NCI-H510A (cell line): ENCODE results near the gene VAPB.
A peak's percentile ranks its signal among the peaks of the same experiment; 100 is the strongest.
"Not testable (repeated sequence)": the region's sequence is repeated elsewhere in the genome, so short reads cannot be mapped to it uniquely, and the experiment has no call there.

ENCODE experiments used
- DNase-seq: peaks from one replicate; lab custom pipeline; 2025; lab: John Stamatoyannopoulos, UW

VAPB gene

DNA sequence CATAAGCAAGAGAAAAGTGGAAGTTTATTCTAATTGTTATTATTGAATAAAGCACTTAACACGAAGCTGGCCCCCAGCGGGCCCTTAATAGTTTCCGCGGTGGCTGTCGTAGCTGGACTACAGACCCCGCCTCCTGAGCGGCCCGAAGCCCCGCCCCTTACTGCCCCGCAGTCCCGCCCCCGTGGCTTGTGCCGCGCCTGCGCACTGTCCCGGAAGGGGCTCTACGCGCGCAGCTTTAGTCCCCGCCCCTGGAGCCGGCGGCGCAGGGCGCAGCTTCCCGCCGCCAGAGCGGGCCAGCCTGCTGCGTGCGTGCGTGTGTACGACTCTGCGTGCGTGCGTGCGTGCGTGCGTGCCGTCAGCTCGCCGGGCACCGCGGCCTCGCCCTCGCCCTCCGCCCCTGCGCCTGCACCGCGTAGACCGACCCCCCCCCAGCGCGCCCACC is at the start of gene VAPB:
Gene VAPB (plus strand): TSS at position 348 of the 442 bp plus-strand sequence. CDS start 231 bp downstream, outside the sequence.
- DNase-seq = peak; percentile 82

DNA sequence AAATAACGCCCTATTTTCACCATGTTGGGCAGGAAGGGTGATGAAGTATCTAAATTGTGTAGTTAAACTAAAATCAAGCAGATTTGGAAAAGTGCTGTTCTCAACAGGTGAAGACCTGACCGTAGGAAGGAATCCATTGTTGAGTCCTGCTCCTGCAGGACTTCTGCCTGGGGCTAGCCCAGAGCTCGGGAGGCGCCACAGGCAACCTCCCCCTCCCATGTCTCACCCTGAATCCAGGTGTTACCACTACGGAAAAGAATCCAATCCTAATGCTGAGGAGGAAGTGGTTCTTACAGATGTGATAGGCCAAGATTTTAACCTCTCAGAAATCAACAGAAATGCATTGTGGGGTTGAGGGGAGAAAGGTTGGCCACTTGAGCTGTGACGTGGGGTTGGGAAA is 49.3 kb upstream of the VAPB start:
- no peak for DNase-seq

DNA sequence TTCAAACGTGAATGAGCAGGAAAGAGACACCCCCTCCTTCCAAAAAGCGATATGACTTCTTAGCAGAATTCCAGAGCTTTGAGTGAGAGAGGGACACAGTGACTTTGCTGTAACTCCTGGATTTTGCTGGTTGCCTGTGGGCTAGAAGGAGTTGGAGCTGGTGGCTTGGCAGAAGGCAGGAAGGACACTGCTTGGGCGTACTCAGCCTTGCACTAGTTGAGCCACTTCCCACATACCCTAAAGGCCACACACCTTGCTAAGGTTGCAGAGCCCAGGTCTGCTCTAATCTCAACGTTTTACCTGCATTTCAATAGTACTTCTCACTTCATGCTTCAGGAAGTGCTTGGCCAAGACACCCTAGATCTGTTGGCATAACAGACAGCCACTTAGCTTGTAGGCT is 48.9 kb upstream of the VAPB start:
- no peak for DNase-seq

GRCh38 chr20:58340853-58341252 is 48.2 kb upstream of the VAPB start:
- no peak for DNase-seq

GRCh38 chr20:58342104-58342945 is 46.7 kb upstream of the VAPB start:
- DNase-seq = no peak

DNA sequence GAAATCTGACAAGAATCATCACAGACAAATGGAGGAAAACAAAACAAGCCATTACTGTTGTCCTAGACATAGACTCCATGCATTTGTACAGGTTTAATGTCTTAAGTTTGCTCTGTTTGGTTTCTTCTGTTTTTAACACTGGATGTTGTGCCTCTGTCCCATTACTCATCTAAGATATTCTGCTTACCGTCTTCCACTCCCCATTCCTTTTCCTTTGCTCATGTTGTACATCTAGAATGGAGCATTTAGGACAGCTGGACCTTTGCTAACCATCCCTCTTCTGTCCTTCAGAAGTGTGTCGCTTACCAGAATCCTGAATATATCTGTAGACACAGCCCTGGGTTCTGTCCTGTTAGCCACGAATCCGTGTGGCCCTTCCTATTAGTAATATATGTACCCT is 44.3 kb upstream of the VAPB start:
- DNase-seq = no peak

DNA sequence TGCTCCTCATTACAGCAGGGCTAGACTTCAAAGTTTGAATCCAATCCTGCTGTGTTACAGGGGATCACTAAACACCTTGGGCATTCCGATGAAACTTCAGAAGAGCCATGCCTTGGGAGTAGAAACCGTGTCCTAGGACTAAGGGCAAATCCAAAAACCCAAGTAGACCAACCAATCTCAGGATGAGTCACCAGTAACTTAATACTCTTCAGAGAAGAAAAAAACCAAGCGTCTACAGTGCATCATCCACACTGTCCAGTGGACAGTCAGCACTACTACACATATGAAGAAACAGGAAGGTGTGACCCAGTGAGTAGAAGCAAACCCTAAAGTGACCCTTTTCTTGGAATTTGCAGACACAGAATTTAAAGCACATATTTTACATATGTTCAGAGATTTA is 39.5 kb upstream of the VAPB start:
- no peak for DNase-seq

GRCh38 chr20:58352468-58352867 is 36.6 kb upstream of the VAPB start:
- no peak for DNase-seq

DNA sequence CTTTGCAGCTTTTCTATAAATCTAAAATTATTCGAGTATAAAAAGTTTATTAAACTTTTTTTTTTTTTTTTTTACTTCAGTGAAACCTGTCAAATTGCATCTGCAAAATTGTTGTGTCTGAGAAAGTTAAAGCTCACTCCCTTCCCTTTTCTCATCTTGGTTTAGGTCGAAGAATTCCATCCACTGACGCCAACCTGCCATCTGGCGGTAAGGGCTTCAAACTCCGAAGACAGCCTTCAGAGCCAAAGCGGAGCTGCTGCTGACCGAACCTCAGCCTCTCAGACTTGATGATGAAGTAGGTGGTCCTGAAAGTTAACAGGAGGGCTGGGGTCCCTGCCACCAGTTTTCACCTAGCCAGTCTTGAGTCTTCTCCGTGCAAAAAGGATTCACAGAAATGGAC is 29.6 kb upstream of the VAPB start:
- no peak for DNase-seq

DNA sequence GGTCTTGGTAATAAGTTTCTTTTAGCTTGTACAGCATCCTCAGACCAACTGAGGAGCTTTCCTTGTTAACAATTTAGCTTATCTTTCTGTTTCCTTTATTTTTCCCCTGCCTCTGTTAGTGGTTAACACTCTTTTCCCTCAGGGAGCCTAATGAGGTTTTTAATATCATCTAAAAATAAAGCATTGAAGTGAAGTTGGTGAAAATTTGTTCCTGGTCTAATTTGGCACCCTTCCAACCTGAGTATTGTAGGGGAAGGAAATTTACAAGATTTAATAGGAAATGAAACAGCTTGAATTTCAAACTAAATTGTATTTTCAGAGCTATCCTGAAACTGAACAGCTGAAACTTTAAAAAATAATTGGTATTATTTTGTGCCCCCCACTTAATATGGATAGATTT is 28.1 kb upstream of the VAPB start:
- DNase-seq = no peak

GRCh38 chr20:58361481-58362205 is 27.4 kb upstream of the VAPB start:
- DNase-seq = no peak

DNA sequence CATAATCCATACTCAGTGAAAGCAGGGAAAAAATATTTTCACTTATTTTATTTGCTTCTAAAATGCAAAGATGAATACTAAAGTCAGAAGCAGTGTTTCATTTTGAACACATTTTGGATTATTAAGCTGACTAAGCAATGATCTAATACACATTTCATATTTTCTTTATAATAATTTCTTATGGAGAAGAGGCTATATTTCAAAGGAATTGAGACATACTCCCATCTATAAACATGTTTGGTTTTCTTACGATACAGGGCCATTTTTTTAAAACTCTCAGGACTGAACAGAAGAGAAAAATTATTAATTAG is 26.9 kb upstream of the VAPB start:
- no peak for DNase-seq

DNA sequence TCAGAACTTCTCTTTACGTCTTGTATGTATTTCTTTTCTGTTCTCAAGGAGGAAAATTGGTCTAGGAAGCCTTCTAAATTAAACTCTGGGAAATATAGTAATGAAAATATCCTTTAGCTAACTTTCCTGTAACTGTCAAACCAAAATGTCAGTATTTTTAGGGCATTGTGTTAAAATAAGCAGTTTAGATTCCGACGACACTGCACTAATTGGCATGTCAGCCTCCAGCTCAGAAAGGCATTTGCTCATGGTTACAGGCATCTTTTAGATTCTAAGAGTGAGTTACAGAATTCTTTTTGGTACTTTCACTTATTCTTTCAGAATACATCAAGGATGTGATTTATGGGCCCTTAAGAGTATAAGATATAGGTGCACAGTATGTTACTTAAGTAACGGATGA is 26.1 kb upstream of the VAPB start:
- DNase-seq = no peak

- no peak for DNase-seq
Observed at GRCh38 chr20:58366866-58367265, 22.2 kb upstream of the VAPB start.

DNA sequence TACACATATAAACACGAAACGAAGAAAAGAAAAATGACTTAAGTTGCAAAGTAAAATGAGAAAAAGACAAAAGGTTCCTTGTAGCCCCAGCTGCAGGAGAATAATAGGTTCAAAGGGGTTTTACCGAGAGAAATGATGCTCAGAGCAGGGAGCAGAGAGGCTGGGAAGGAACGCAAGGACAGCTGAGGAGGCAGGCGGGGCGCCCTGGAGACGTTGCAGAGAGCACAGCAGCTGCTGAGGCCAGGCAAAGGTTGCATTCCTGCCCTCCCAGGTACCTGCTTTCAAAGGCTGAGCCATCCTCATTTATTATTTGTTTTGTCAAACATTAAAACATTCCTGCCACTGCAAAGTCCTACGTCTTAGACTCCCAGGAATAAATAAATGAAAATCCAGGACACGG is 16.2 kb upstream of the VAPB start:
- no peak for DNase-seq

- not testable (repeated sequence) for DNase-seq
Observed at GRCh38 chr20:58373296-58373695, 15.7 kb upstream of the VAPB start.

DNA sequence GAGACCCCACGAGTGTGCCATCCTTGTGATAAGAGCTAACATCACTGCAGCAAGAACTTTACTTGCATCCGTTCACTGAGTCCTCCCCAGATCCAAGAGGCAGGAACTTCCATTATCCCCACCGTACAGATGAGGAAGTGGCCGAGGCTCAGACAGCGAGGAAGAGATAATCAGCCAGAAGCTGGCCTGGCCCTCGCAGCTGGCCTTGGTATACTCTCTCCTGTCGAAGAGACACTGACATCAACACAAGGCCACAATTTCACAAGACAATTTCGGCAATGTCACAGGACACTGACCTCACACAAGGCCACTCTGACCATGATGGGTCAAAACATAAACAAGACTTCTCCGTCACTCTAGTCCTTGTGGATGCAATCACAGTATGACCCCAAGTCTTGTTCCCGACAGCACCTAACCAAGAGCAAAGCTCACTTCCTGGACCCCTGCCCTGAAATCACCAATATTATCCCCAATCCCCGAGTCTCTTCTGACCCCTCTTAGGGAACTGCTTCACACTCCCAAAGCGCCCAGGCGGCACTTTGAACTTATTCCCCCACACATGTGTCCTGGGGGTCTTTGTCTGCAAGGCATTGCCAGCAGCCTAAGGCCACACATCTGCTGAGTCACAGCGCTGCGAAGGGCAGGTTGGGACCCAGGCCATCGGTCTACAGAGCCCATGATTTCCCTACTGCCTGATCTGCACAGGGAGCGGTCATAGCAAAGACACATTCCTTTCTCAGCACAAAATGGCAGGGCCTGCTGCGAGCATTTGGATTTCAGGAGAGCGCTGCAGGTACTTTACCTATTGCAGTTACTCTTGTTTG is 14.8 kb upstream of the VAPB start:
- no peak for DNase-seq

DNA sequence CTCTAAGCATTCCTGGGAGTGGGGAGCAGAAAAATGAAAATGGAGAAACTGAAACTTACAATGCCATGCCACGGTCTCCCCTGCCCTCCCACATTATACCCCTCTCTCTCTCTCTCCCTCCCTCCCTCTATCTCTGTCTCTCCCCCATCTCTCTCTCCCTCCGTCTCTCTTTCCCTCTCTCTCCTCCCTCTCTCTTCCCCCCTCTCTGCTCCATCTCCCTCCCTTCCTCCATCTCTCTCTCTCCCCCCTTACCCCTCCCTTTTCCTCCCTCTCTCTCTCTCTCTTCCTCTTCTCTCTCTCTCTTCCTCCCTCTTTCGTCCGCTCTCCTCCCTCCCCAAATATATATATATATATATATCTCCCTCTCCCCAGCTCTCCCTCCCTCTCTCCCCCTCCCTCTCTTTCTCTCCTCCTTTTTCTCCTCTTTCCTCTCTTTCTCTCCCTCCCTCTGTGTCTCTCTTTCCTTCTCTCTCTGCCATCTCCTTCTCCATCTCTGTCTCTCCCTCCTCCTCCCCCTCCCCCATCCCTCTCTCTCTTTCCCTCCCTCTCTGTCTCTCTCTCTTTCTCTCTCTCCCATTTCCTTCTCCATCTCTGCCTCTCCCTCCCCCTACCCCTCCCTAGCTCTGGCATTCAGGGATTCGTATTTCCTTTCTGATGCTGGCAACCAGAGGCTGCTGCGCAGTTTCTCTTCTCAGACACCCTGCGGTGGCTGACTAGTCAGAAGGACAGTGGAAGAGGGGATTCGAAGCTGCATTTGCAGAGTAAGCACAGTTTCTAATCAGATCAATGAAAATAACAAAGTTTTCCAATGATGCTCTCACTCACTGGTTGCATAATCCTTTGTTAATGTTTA is 13.9 kb upstream of the VAPB start:
- DNase-seq = no peak

- DNase-seq = no peak
Observed at GRCh38 chr20:58375759-58376352, 13.2 kb upstream of the VAPB start.

DNA sequence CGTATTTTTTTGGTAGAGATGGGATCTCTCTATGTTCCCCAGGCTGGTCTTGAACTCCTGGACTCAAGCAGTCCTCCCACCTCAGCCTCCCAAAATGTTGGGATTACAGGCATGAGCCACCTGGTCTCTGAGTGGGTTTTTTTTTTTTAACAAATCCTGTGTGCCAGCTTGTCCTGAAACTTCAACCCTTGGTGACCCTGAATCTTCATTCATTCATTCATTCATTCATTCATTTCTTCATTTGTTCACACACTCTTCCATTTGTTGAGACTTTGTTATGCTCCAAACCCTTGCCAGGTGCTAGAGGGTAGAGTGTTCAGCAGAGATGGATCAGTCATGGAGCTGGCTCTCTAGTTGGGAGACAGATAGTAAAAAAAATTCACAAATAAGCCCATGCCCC is 12.0 kb upstream of the VAPB start:
- no peak for DNase-seq

DNA sequence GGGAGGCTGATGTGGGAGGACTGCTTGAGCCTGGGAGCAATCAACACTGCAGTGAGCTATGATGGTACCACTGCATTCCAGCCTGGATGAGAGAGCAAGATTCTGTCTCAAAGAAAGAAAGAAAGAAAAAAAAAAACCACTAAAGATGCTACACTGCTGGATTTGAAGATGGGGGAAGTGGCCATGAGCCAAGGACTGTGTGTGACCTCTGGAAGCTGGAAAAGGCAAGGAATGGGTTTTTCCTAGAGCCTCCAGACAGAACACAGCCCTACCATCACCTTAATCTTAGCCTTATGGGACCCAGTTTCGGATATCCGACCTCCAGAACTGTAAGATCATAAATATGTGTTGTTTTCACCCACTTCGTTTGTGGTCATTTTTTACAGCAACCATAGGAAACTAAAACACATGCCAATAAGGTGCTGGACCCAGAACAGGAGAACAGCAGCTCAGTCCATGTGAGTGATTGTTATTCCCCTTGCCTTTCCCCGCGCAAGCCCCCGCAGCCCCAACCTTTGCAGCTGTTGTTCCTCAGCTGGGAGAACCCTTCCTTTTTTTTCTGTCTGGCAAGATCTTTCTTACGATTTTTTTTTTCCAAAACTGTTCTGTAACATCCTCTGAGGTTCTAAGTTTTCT is 11.1 kb upstream of the VAPB start:
- DNase-seq = no peak
